RPMI7951 (cell line): Measurements from ENCODE around the gene ANKS1B. TPM values are rescaled to one million over a fixed set of nuclear protein-coding genes. Genes with fewer than 3 reads are reported as not detected.
"Not testable (repeated sequence)": the region's sequence is repeated elsewhere in the genome, so short reads cannot be mapped to it uniquely, and the experiment has no call there.

Source experiments
- DNase-seq: peaks from one replicate; pipeline ENCODE4 v3.0.0-alpha.2; 2012; ENCODE audit warnings: low read depth
- total RNA-seq: library from RNA; depleted of rRNA; stranded (reverse); fragments of >200 nt; shearing (Covaris generic); gene quantifications from 2 replicates; pipeline ENCODE4 v1.2.3, GENCODE V29; 2014

ANKS1B gene
- total RNA-seq, 1 experiment from 2014 or later = not detected

GRCh38 chr12:99704458-99704857, 280.3 kb downstream of the ANKS1B start:
- no peak for DNase-seq

- DNase-seq = no peak
Observed at GRCh38 chr12:99704036-99704435, 280.7 kb downstream of the ANKS1B start.

- no peak for DNase-seq
Observed at GRCh38 chr12:99700032-99700431, 284.7 kb downstream of the ANKS1B start.

DNA sequence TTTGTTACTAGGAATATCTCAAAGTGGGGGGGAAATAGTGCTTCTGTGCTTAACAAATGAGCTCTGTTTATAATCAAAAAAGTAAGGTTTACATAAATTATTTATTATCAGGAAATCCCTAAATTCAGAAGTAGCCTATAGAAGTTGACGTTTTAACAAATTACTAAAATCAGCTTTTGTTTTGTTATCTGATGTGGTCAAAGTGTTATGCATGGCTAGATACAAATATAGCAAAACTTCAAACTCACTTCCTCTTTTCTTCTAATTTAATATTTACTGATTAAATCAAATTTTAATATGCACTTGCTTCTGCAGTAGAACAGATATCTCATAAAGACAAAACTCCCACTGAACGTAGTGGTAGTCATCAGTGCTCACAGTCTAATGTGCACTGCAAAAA, 289.7 kb downstream of the ANKS1B start:
- no peak for DNase-seq

DNA sequence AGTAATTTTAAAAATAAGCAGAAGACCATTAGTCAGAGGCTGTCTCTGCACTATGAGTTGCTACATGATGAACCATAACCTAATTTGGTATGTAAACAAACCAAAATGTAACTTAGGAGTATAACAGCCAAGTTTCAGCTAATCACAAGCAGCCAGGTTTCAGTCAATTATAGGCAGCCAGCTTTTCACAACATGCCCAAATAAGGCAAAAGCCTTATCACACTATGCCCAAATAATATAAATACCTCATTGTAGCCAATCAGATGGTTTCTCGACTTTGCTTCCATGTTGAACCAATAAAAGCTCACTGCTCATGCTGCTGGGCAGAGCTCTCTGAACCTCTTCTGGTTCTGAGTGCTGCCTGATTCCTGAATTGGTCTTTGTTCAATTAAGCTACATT, 298.6 kb downstream of the ANKS1B start:
- DNase-seq = no peak

DNA sequence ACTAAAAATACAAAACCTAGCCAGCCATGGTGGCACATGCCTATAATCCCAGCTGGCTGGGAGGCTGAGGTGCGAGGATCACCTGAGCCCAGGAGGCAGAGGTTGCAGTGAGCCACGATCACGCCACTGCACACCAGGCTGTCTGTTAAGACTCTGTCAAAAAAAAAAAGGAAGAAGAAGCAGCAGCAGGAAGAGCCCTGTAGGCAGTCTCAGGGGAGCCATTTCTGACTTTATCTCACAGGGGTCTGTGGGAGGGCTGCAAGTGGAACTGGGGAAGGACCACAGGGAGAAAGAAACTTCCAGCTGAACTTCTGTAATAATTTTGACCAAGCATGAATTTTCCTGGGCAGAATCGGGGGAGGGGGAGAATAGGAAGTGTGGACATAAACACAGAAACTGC, 304.5 kb downstream of the ANKS1B start:
- DNase-seq = no peak

GRCh38 chr12:99670635-99671034, 314.1 kb downstream of the ANKS1B start:
- no peak for DNase-seq

DNA sequence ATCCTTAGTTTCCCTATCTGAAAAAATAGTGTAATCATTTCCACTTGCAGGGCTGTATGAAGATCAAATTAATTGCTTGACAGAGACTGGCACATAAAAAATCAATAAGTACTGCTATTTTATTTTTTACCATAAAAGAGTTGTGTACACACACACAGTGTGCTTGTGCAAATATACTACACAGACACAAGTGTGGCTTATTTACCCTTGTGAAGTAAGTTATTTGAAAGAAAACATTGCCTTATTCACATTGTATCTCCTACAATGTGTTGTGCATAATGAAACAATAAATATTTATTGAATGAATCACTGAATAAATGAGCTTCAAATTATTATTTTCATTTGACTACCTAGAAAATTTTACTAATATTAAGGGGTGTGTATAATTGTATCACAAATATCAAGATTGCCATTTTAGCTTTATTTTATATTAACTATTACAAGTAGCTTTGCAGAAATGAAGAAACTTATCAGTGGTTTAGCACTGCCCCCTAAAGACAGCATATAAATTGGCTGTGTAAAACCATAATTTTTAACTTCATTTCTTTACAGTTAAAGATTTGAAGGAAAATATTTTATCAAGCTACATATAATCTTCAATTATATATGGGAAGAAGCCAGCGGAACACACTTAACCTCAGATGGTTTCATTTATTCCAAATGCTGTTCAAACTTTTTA, 325.9 kb downstream of the ANKS1B start:
- DNase-seq = no peak

DNA sequence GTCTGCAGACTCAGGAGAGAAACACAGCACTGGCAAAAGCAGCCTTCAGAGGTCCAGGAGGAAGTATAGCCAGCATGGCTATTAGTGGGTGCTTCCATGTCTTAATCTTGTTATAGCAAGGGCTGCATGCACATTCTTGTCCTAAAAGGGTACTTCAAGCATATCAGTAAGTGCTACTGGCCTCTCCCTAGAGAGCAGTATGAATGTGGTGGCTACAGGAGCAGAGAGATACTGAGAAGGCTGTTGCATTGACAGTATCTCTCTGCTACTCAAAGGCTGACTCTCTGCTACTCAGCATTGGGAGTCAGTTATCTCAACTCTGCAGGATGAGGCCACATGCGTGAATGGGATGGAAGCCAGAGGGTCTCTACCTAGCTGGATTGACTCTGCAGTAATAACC, 335.2 kb downstream of the ANKS1B start:
- DNase-seq = no peak

DNA sequence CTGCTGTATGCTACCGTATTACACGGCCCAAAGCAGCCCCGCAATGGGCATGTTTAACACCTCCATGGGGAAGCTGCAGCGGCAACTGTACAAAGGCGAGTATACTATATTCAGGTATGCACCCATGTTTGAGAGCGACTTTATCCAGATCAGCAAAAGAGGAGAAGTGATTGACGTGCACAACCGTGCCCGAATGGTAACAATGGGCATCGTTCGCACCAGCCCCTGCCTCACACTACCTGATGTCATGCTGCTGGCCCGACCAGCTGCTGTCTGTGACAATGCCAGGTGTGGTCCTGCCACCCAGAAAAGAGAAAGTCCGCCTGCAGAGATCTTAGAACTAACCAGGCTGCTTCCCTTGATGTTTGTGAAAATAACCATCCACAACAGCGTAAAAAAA, 336.6 kb downstream of the ANKS1B start:
- DNase-seq = no peak

GRCh38 chr12:99647453-99647852, 337.3 kb downstream of the ANKS1B start, which contains the start of gene GARIN6:
Gene GARIN6, plus strand, starts transcription at chr12:99647753. Its CDS starts 422 bp downstream, at chr12:99648175.
- no peak for DNase-seq

- DNase-seq = no peak
Observed at GRCh38 chr12:99644629-99645028, 340.1 kb downstream of the ANKS1B start.

- DNase-seq = no peak
Observed at GRCh38 chr12:99627459-99627858, 357.3 kb downstream of the ANKS1B start.

DNA sequence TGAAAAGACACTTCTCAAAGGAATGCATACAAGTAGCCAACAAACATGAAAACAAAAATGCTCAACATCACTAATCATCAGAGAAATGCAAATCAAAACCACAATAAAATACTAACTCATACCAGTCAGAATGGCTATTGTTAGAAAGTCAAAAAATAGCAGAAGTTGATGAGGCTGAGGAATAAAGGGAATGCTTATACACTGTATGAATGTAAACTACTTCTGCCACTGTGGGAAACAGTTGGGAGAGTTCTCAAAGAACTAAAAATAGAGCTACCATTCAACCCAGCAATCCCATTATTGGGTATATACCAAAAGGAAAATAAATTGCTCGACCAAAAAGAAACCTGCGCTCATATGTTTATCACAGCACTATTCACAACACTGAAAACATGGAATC, 360.1 kb downstream of the ANKS1B start:
- DNase-seq = not testable (repeated sequence)

DNA sequence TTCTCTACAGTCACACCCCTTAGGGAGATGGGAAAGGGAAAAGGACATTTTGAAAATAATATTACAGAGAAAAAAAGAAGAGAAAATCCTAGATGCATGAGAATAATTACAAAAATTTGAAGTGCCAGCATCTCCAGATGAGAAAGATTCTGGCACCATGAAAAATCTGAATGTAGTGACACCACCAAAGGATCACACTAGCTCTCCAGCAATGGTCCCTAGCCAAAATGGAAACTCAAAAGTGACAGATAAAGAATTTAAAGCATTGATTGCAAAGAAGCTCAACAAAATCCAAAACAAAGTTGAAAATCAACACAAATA, 364.6 kb downstream of the ANKS1B start:
- DNase-seq = no peak

- DNase-seq = peak; percentile 46
Observed at GRCh38 chr12:99619389-99620158, 365.2 kb downstream of the ANKS1B start.

GRCh38 chr12:99618657-99619056, 366.1 kb downstream of the ANKS1B start:
- peak; percentile 26 for DNase-seq

GRCh38 chr12:99611599-99611998, 373.1 kb downstream of the ANKS1B start:
- DNase-seq = peak; percentile 20

DNA sequence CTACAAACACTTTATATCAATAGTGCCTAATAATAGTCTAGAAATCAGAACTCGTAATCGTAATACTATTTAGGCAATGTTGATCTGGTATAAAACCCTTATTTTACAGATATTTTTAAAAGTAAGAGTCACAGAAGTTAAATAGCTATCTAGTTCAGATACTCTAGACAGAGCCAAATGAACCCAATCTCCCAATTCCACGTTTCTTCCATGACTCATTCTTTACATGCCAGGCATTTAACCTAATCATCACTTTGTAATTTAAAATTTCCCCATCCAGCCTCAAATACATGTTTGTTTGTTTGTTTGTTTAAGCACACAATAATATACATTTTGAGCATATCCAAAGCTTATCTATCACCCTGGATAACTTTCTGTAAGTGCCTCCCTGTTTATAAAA, 373.6 kb downstream of the ANKS1B start:
- peak; percentile 21 for DNase-seq

- no peak for DNase-seq
Observed at GRCh38 chr12:99609455-99610181, 375.1 kb downstream of the ANKS1B start.

DNA sequence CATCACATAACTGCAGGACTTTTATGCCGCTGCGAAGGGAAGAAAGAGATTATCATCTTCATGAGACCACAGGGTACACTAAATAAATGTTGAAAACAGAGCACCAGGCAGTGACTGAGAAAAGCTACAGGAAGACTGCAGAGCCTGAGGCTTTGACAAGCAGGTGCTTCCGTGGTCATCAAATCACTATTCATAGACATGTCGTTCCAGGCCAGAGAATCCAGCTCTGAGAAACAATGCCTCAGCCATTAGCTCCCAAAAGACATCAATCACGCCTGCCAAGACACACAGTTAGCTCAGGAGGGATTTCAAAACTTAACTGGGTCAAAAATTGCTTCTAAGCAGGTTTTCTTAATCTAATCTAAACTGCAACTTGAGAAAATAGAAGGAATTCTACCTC, 384.3 kb downstream of the ANKS1B start:
- DNase-seq = no peak

GRCh38 chr12:99598785-99599184, 386.0 kb downstream of the ANKS1B start:
- no peak for DNase-seq

- DNase-seq = no peak
Observed at GRCh38 chr12:99596762-99597161, 388.0 kb downstream of the ANKS1B start.
